H1 (cell line): ENCODE data around the gene FAM25A.

Experiments used
- ATF2 ChIP-seq: IDR thresholded peaks from 2 replicates; pipeline ENCODE4 v1.6.1; 2012; ENCODE audit warnings: low read length, inconsistent platforms
- BCL11A ChIP-seq, 2 experiments: IDR thresholded peaks; one replicate each; pipeline ENCODE4 v1.6.1; 2011; ENCODE audit warnings: low read depth in 2 of 2, low read length in 2 of 2, mild to moderate bottlenecking in 2 of 2
- BRCA1 ChIP-seq: IDR thresholded peaks from 2 replicates; pipeline ENCODE4 v1.6.1; 2012; ENCODE audit warnings: low read depth, low read length, improper control_type of control experiment
- CBX8 ChIP-seq: fragments of 300-800, 300-1000 bp; sonication (generic); IDR thresholded peaks from 2 replicates; pipeline ENCODE4 v1.7.1; 2016; ENCODE audit warnings: low read depth, low read length, borderline replicate concordance
- CTCF ChIP-seq, 3 experiments: IDR thresholded peaks; 1 replicate in 2 of 3; 2 replicates in 1 of 3; pipeline versions ENCODE4 v1.5.1 to v1.6.1; 2011; ENCODE audit warnings: low read length in 3 of 3, mild to moderate bottlenecking in 3 of 3, inconsistent platforms in 2 of 3, low read depth in 1 of 3, moderate library complexity in 1 of 3; ENCODE audit not compliant: insufficient read depth in 1 of 3; ENCODE audit errors: control extremely low read depth in 1 of 3
- EP300 ChIP-seq, 2 experiments: IDR thresholded peaks; 1 replicate in 1 of 2; 2 replicates in 1 of 2; pipeline ENCODE4 v1.6.1; 2011 to 2012; ENCODE audit warnings: low read depth in 2 of 2, low read length in 2 of 2, mild to moderate bottlenecking in 2 of 2, borderline replicate concordance in 1 of 2, inconsistent platforms in 1 of 2, moderate library complexity in 1 of 2
- GABPA ChIP-seq: IDR thresholded peaks from 2 replicates; pipeline ENCODE4 v1.6.1; 2011; ENCODE audit warnings: mild to moderate bottlenecking, low read length, moderate library complexity, borderline replicate concordance; ENCODE audit not compliant: insufficient read depth
- POLR2AphosphoS5 ChIP-seq: IDR thresholded peaks from 2 replicates; pipeline ENCODE4 v1.6.1; 2011; ENCODE audit warnings: low read depth, low read length
- SP1 ChIP-seq: IDR thresholded peaks from 2 replicates; pipeline ENCODE4 v1.6.1; 2011; ENCODE audit warnings: low read depth, low read length
- SUZ12 ChIP-seq: fragments of 200-600 bp; sonication (generic); IDR thresholded peaks from 2 replicates; pipeline ENCODE4 v1.6.1; 2012; ENCODE audit warnings: mild to moderate bottlenecking, inconsistent platforms, low read length, moderate library complexity, mixed read lengths
- ZNF274 ChIP-seq: IDR thresholded peaks from 2 replicates; pipeline ENCODE4 v1.7.0; 2012; ENCODE audit warnings: low read length, borderline replicate concordance; ENCODE audit errors: extremely low read depth

- no peak for TF ChIP-seq CTCF (IDR thresholded peaks at IDR 0.05; ENCODE audit: control extremely low read depth in 1 of 3, insufficient read depth in 1 of 3, low read depth in 1 of 3, low read length in 3 of 3)
- TF ChIP-seq EP300 (IDR thresholded peaks at IDR 0.05; ENCODE audit: borderline replicate concordance in 1 of 2, low read depth in 2 of 2, low read length in 2 of 2): no peak
- TF ChIP-seq ATF2: no peak
- TF ChIP-seq SP1: no peak
- TF ChIP-seq CBX8: no peak
- TF ChIP-seq BCL11A (IDR thresholded peaks at IDR 0.05; ENCODE audit: low read depth in 2 of 2, low read length in 2 of 2): no peak
- TF ChIP-seq ZNF274: no peak
- no peak for TF ChIP-seq GABPA
- no peak for TF ChIP-seq POLR2AphosphoS5
- TF ChIP-seq SUZ12: no peak
- TF ChIP-seq BRCA1: no peak
These were observed 46.1 kb downstream of the FAM25A start for GRCh38 chr10:87066178-87066577.
